CD4-positive, CD25-positive, alpha-beta regulatory T cell (primary cell): Measurements from ENCODE around the gene ATP2B2. TPM values are rescaled to one million over a fixed set of nuclear protein-coding genes. Genes with fewer than 3 reads are reported as not detected.

Source experiments
- ATAC-seq, 2 donors: fragments of 150-1000 bp; cut with Tn5 transposase; one replicate each; pipeline ENCODE4 v1.10.0; 2021; ENCODE audit warnings: low read depth in 2 of 2, moderate number of reproducible peaks in 2 of 2, moderate library complexity in 1 of 2
- DNase-seq, 3 donors: peaks; one replicate each; pipeline versions ENCODE4 v3.0.0 to v3.0.0-alpha.2; 2012 to 2022; ENCODE audit warnings: mixed read lengths in 1 of 3
- H3K27ac ChIP-seq: one replicate; pipeline ENCODE4 v1.7.0; 2013; ENCODE audit warnings: mild to moderate bottlenecking, low read length; ENCODE audit not compliant: insufficient read depth, poor library complexity, severe bottlenecking
- H3K27me3 ChIP-seq: one replicate; pipeline ENCODE4 v1.7.0; 2013; ENCODE audit warnings: low read length; ENCODE audit not compliant: control insufficient read depth, insufficient read depth
- H3K36me3 ChIP-seq: one replicate; pipeline ENCODE4 v1.7.0; 2013; ENCODE audit warnings: mild to moderate bottlenecking, low read length, moderate library complexity; ENCODE audit not compliant: control insufficient read depth, insufficient read depth
- H3K4me1 ChIP-seq: 2 replicates; pipeline ENCODE4 v1.7.0; 2013; ENCODE audit warnings: mild to moderate bottlenecking, low read length; ENCODE audit not compliant: insufficient read depth, control insufficient read depth, poor library complexity, severe bottlenecking
- H3K4me3 ChIP-seq: one replicate; pipeline ENCODE4 v1.7.0; 2013; ENCODE audit warnings: low read depth, mild to moderate bottlenecking, low read length, moderate library complexity
- H3K9me3 ChIP-seq, 2 experiments: 1 replicate in 1 of 2; 2 replicates in 1 of 2; pipeline ENCODE4 v1.7.0; 2013; ENCODE audit warnings: low read length in 2 of 2, mild to moderate bottlenecking in 1 of 2, moderate library complexity in 1 of 2; ENCODE audit not compliant: control insufficient read depth in 2 of 2
- H3K27ac Mint-ChIP-seq, 3 donors: one replicate each; pipeline ENCODE4 v1.8.0; 2020 to 2022; ENCODE audit warnings: mild to moderate bottlenecking in 3 of 3, mixed read lengths in 3 of 3, moderate library complexity in 2 of 3
- H3K27me3 Mint-ChIP-seq: one replicate; pipeline ENCODE4 v1.8.0; 2022; ENCODE audit warnings: mild to moderate bottlenecking, mixed read lengths
- H3K36me3 Mint-ChIP-seq: one replicate; pipeline ENCODE4 v1.8.0; 2020; ENCODE audit warnings: mixed read lengths
- H3K4me1 Mint-ChIP-seq, 4 donors: one replicate each; pipeline ENCODE4 v1.8.0; 2020 to 2022; ENCODE audit warnings: mixed read lengths in 4 of 4, mild to moderate bottlenecking in 1 of 4
- H3K4me3 Mint-ChIP-seq, 4 donors: one replicate each; pipeline ENCODE4 v1.8.0; 2020 to 2022; ENCODE audit warnings: mild to moderate bottlenecking in 4 of 4, mixed read lengths in 4 of 4, moderate library complexity in 3 of 4
- H3K9me3 Mint-ChIP-seq, 7 donors: one replicate each; pipeline ENCODE4 v1.8.0; 2020 to 2022; ENCODE audit warnings: mixed read lengths in 7 of 7, mild to moderate bottlenecking in 3 of 7, moderate library complexity in 2 of 7
- polyA plus RNA-seq, 4 donors: library from polyadenylated mRNA; unstranded; fragments of 300-500 nt; fragmentation: Illumina TruSeq; gene quantifications; one replicate each; pipeline ENCODE4 v1.2.3, GENCODE V29; 2021
- total RNA-seq: library from RNA; stranded (reverse); gene quantifications from one replicate; pipeline ENCODE4 v1.2.3, GENCODE V29; 2022

ATP2B2 gene
- total and polyA plus RNA-seq, 5 donors from 2014 or later = 0.13 TPM; not detected in 4

DNA sequence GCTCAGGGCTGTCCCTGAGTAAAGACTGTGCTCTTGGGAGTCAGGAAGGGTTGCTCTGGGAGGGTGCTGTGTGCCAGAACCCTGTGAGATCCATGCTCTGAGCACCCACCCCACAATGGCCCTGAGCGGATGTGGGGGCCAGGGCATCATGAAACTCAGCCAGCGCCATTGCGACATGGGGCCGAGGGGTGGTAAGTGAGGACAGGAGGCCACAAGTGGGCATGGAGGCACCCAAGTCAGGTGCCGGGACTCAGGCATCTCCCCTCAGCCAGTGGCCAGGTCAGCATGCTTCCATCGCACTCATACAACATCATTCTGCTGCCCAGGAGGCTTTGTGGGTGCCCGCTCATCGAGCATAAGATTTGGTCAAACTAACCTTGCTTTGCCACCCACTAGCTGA, 19.6 kb downstream of the ATP2B2 start:
- Histone ChIP-seq H3K9me3 (no peaks in the 10 kb centered on the region), H3K36me3 (no peaks in the 10 kb centered on the region), H3K27ac (no peak overlapping the region), H3K4me3 (no peak overlapping the region), H3K27me3 (no peaks in the 10 kb centered on the region), H3K4me1 (no peaks in the 10 kb centered on the region)
- no peak overlapping the region for H3K27ac Mint-ChIP-seq
- H3K9me3 Mint-ChIP-seq = peaks cover 0 to 2% (median 0%) of the 10 kb centered on the region in 7 donors
- H3K27me3 Mint-ChIP-seq = no peaks in the 10 kb centered on the region
- ATAC-seq = no peak
- H3K4me3 Mint-ChIP-seq = no peak overlapping the region
- DNase-seq = no peak
- H3K36me3 Mint-ChIP-seq = no peaks in the 10 kb centered on the region
- H3K4me1 Mint-ChIP-seq = no peaks in the 10 kb centered on the region

DNA sequence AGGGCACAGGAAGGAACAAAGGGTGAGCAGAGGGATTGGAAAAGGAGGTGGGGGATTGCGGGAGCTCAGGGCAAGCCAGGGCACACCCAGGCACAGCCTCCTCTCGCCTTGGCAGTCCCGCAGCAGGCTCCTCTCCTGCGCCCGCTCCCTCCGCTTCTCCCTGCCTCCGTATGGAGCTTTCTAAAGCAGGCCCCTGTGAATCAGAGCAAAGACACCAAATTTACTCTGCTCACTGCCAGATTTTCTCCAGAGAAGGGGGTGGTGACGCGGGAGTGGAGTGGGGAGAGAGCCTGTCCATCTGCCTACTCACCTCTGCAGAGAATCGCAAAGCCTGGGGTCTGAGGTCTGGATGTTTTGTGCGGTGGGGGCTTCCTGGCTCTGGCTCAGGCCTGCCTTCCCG, 20.0 kb downstream of the ATP2B2 start:
- DNase-seq = no peak
- H3K4me3 Mint-ChIP-seq = no peak overlapping the region
- Histone ChIP-seq H3K9me3 (no peaks in the 10 kb centered on the region), H3K27ac (no peak overlapping the region), H3K4me3 (no peak overlapping the region), H3K4me1 (no peaks in the 10 kb centered on the region), H3K27me3 (no peaks in the 10 kb centered on the region), H3K36me3 (no peaks in the 10 kb centered on the region)
- no peak overlapping the region for H3K27ac Mint-ChIP-seq
- no peaks in the 10 kb centered on the region for H3K4me1 Mint-ChIP-seq
- H3K36me3 Mint-ChIP-seq = no peaks in the 10 kb centered on the region
- H3K27me3 Mint-ChIP-seq = no peaks in the 10 kb centered on the region
- peak in 1 of 2 donors; percentile 25 for ATAC-seq
- peaks cover 0 to 2% (median 0%) of the 10 kb centered on the region in 7 donors for H3K9me3 Mint-ChIP-seq

DNA sequence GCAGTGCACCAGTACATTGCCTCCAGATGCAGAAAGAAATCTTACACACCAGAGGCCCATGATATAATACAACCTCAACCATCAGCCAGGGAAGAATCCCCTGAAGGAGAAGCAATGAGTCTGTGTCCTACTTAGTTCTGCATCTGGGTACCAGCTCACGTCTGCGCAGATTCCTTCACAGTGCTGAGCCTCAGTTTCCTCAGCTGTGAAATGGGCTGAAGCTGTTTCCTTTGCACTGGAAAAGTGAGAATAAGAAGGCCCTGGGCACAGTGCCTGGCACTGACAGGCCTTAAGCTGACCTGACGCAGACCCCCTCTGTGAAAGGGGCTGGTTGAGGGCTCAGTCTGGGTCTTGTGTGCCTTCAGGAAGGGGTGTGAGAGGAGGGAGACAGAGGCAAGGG, 20.7 kb downstream of the ATP2B2 start:
- no peak overlapping the region for H3K27ac ChIP-seq
- Mint-ChIP-seq H3K27me3 (no peaks in the 10 kb centered on the region), H3K9me3 (peaks cover 0 to 2% (median 0%) of the 10 kb centered on the region in 7 donors), H3K4me1 (no peaks in the 10 kb centered on the region), H3K36me3 (no peaks in the 10 kb centered on the region), H3K4me3 (no peak overlapping the region), H3K27ac (no peak overlapping the region)
- no peaks in the 10 kb centered on the region for H3K36me3 ChIP-seq
- no peaks in the 10 kb centered on the region for H3K27me3 ChIP-seq
- no peak for DNase-seq
- no peaks in the 10 kb centered on the region for H3K9me3 ChIP-seq
- no peaks in the 10 kb centered on the region for H3K4me1 ChIP-seq
- no peak overlapping the region for H3K4me3 ChIP-seq
- ATAC-seq = no peak

DNA sequence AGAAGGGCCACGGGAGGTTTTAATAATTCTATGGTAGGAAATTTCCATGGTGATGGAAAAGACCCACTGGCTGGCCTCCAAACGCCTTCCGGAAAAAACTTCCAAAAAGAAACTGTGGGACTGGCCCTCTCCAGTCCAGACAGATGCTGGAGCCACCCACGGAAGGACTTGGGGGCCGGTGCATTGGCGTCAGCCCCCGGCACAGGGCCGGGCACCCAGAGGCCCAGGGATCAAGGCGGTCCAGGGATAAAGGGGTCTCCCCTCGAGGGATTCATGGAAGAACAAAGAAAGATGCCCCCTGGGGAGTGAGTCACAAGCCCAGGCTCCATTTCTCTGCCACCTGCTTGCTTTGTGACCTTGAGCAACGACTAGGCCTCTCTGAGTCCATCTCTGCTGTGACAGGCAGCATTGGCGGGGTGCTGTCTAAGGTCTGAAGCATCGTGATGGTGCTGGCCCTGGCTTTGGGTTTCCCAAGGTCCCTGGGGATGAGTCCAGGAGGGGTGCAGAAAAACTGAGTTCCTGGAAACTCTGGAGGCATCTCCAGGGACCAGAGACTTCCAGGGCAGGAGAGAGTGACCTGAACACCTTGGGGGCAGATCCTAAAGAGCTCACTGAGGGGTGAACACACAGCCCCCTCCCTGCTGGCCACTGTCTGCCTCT, 21.6 kb downstream of the ATP2B2 start:
- Histone ChIP-seq H3K9me3 (no peaks in the 10 kb centered on the region), H3K27me3 (no peaks in the 10 kb centered on the region)

DNA sequence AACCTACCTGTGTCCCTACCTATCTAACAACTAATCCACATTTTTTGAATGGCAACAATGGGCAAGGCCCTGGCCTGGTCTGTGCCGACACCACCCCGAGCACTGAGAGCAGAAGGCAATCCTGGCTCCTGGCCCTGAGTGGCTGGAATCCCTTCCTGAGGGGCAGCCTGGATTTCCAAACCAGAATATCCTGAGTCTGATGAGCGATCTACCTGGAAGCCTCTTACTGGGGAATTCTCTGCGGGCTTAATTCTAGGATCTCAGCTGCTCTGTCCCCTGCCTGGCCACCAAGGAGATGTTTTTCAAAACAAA, 22.1 kb downstream of the ATP2B2 start:
- no peaks in the 10 kb centered on the region for H3K27me3 Mint-ChIP-seq
- H3K4me1 Mint-ChIP-seq = no peaks in the 10 kb centered on the region
- no peaks in the 10 kb centered on the region for H3K36me3 ChIP-seq
- H3K4me1 ChIP-seq = no peaks in the 10 kb centered on the region
- H3K9me3 Mint-ChIP-seq = peaks cover 0 to 3% (median 0%) of the 10 kb centered on the region in 7 donors
- DNase-seq = no peak
- H3K9me3 ChIP-seq = no peaks in the 10 kb centered on the region
- no peaks in the 10 kb centered on the region for H3K36me3 Mint-ChIP-seq
- ATAC-seq = no peak
- no peak overlapping the region for H3K27ac Mint-ChIP-seq
- no peak overlapping the region for H3K27ac ChIP-seq
- H3K4me3 ChIP-seq = no peak overlapping the region
- no peak overlapping the region for H3K4me3 Mint-ChIP-seq
- no peaks in the 10 kb centered on the region for H3K27me3 ChIP-seq

More for the DNA sequence above, 21.6 kb downstream of the ATP2B2 start:
- Histone ChIP-seq H3K4me3 (no peak overlapping the region), H3K27ac (no peak overlapping the region), H3K4me1 (no peaks in the 10 kb centered on the region), H3K36me3 (no peaks in the 10 kb centered on the region)
- Mint-ChIP-seq H3K27me3 (no peaks in the 10 kb centered on the region), H3K36me3 (no peaks in the 10 kb centered on the region), H3K9me3 (peaks cover 0 to 3% (median 0%) of the 10 kb centered on the region in 7 donors), H3K4me1 (no peaks in the 10 kb centered on the region), H3K4me3 (no peak overlapping the region), H3K27ac (no peak overlapping the region)
- DNase-seq (no peak), ATAC-seq (no peak)

DNA sequence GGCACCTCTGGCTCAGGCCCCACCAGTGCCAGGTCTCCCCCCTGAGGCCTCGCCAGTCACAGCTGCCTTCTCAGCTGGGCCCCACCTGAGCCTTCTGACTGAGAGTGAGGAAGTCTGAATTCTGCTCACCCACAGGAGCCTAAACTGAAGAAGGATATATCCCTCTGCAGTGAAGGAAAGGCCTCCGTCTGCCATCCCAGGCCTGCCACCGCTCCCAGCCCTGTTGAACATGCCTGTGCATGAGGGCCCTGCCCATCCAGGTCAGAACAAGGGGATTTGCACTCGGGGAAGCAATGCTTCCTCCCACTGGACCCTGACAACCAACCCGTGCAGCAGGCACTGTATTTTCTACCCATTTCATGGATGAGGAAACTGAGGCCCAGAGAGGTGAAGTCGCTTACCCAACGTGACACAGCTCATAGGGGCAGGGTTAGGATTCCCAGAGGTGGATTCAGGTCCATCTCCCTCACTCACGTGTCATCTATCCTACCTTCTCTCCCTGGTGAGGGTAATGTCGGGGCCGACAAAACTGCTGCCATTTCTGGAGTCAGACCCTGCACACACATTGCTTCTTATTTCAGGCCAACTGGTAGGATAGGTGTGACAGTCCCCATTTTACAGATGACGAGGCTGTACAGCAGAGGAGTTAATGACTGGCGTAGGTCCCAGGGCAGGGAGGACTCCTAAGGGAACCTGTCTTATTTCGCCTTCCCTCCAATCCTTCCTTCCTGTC, 22.6 kb downstream of the ATP2B2 start:
- Histone ChIP-seq H3K27ac (no peak overlapping the region), H3K9me3 (no peaks in the 10 kb centered on the region), H3K36me3 (no peaks in the 10 kb centered on the region), H3K27me3 (no peaks in the 10 kb centered on the region), H3K4me1 (no peaks in the 10 kb centered on the region), H3K4me3 (no peak overlapping the region)
- Mint-ChIP-seq H3K27me3 (no peaks in the 10 kb centered on the region), H3K9me3 (peaks cover 0 to 5% (median 0%) of the 10 kb centered on the region in 7 donors), H3K36me3 (no peaks in the 10 kb centered on the region), H3K4me1 (no peaks in the 10 kb centered on the region), H3K27ac (no peak overlapping the region), H3K4me3 (no peak overlapping the region)
- no peak for DNase-seq
- ATAC-seq = no peak

DNA sequence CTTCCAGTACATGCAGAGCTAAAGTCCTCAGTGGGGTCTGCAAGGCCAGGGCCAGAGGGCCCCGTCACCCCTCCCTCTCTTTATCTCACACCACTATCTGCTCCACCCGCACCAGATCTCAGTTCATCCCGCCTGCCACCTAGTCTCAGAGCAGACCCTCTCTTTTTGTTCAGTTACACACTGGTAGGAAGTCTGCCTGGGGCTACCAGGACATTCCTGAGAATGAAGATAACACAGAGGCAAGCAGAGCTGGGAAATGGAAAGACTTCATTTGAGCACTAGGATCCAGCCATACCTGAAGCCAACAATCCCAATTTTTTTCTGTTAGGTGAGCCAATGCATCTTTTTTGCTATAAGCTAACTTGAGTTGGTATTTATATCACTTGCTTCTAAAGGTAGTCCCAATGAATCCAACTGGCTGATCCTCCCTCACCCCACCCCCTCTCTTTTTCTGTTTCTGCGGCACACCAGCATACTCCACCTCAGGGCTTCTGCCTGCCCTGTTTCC, 24.5 kb downstream of the ATP2B2 start:
- H3K27me3 ChIP-seq = no peaks in the 10 kb centered on the region
- H3K27ac ChIP-seq = no peak overlapping the region
- no peak for DNase-seq
- no peaks in the 10 kb centered on the region for H3K27me3 Mint-ChIP-seq
- ATAC-seq = no peak
- no peaks in the 10 kb centered on the region for H3K9me3 ChIP-seq
- no peaks in the 10 kb centered on the region for H3K4me1 Mint-ChIP-seq
- no peak overlapping the region for H3K27ac Mint-ChIP-seq
- no peak overlapping the region for H3K4me3 ChIP-seq
- no peak overlapping the region for H3K4me3 Mint-ChIP-seq
- H3K36me3 Mint-ChIP-seq = no peaks in the 10 kb centered on the region
- no peaks in the 10 kb centered on the region for H3K4me1 ChIP-seq
- no peaks in the 10 kb centered on the region for H3K36me3 ChIP-seq
- H3K9me3 Mint-ChIP-seq = peaks cover 0 to 5% (median 0%) of the 10 kb centered on the region in 7 donors

DNA sequence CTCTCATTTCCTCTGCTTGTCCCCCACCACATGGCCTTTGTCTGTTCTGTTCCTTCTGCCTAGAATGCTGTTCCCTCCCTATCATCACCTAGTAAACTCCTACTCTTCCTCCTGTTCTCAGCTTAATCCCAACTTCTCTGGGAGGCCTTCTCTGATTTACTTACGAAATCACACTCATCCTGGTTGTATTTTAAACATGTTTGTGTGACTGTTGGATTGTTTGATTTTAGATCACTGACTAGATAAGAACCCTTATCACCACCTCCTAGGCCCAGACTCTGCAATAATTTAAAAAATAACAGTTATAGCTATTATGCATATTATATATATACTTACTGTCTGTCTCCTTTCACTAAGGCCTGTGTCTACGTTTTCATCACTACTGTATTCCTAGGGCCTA, 26.1 kb downstream of the ATP2B2 start:
- H3K4me1 ChIP-seq = no peaks in the 10 kb centered on the region
- Mint-ChIP-seq H3K9me3 (peaks cover 0 to 5% (median 0%) of the 10 kb centered on the region in 7 donors), H3K4me1 (no peaks in the 10 kb centered on the region), H3K4me3 (no peak overlapping the region), H3K27ac (peak overlapping the region in 1 of 3 donors; percentile 2), H3K27me3 (no peaks in the 10 kb centered on the region), H3K36me3 (no peaks in the 10 kb centered on the region)
- no peaks in the 10 kb centered on the region for H3K36me3 ChIP-seq
- ATAC-seq (no peak), DNase-seq (no peak)
- H3K4me3 ChIP-seq = no peak overlapping the region
- H3K27ac ChIP-seq = no peak overlapping the region
- no peaks in the 10 kb centered on the region for H3K27me3 ChIP-seq
- no peaks in the 10 kb centered on the region for H3K9me3 ChIP-seq
